GM19467 (cell line): ENCODE results near the gene MTAP.

Experiments
- ATAC-seq: cut with Tn5 transposase; IDR thresholded peaks from one replicate; pipeline ENCODE4 v1.9.1; 2021; ENCODE audit warnings: mild to moderate bottlenecking, moderate library complexity; ENCODE audit not compliant: unreplicated experiment

Gene MTAP

DNA sequence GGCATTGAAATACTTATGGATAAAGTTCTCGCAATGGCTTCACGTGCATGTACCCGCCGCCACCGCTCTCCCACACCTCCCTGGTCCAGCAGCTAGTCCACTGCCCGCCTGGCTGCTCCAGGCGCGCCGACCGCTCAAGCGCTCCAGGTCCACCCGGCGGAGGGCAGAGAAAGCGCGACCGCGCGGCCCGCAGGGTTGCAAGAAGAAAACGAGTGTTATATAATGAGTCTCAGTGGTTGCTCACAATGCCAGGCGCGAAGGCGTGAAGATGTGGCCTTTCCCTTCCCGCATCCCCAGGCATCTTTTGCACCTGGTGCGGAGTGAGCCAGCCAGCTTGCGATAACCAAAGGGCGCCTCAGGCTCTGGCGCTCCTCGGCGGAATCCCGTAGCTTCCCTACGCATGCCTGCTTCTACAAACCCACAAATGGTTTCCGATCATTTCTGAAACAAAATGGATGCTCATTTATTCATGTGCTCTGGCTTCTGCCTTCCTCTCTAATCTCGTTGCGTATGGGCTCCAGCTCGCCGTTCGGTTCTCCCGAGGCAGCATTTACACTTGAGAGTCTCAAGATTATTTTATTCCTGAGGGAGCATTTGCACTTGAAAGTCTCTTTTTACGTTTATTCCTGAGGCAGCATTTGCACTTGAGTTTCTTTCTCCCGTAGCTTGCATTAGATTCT is 166.0 kb downstream of the MTAP start:
- no peak for ATAC-seq

DNA sequence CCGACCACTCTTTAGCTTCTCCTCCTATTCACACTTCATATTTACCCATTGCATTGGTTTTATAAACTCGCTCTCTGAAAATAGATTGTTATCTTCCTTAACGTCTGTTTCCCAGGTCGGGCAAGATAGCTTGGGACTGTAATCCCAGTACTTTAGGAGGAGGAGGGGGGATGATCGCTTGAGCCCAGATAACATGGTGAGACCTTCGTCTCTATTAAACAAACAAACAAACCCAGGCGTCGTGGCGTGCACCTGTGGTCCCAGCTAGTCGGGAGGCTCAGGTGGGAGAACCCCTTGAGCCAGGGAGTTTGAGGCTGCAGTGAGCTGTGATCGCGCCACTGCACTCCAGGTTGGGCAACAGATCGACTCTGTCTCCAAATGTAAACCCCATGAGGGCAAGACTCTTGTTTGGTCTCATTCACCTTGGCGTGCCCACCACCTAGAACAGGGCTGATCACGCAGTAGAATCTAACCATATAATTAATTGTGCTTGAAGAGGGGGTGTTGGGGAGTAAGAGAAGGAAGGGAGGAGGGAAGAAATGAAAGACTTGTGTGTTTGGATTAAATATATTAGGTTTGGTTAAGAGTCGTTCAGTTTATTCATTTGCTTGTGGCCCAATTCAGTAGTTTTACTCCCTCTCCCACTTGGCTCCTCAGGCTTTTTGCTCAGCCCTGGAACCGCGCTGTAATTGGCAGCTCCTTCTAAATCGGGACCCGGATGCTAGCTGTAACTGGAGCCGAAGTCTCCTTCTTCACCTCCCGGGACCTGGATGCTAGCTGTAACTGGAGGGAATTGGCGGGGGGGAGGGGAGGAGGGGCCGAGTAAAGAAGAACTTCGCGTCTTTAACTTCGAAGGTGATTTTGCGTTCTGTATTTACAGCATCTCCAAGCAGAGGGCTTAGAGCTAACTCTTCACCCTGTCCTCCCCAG is 166.8 kb downstream of the MTAP start:
- no peak for ATAC-seq

DNA sequence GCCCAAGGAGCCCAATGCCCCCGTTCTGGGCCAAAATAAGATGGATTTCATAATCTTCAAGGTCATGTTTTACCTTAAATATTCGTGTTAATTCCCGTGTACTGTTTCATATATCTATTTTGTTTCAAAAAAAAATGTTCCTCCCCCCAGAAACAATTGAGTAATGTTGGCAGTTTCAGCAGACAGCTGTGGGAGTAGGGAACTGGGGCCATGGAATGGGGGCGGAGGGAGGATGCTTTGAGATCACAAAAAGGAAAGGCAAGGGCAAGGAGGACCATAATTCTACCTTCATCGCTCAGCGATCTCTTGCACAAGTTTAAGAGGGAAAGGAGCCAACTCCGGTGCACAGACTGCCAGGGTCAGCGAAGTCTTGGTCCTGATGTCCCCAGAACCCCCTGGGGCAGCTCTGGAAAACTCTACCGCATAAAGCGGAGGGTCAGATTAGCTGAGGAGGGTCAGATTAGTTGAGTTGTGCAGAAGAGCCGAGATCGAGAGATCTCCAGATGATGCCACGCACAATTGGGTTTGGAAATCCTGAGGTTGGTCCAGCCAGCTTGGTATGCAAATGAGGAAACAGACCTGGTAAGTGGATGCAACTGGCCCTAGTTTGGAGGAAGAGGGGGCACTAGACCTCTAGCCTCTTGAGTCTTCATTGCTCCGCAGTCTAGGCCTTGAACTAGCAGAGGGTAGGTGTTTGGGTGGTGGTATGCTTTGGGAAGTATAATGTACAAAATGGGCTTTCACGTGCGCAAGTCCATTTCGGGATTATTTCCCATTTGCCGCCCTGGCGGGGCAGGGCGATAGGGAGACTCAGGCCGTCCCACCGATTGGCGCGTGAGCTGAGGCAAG is 167.7 kb downstream of the MTAP start:
- no peak for ATAC-seq

DNA sequence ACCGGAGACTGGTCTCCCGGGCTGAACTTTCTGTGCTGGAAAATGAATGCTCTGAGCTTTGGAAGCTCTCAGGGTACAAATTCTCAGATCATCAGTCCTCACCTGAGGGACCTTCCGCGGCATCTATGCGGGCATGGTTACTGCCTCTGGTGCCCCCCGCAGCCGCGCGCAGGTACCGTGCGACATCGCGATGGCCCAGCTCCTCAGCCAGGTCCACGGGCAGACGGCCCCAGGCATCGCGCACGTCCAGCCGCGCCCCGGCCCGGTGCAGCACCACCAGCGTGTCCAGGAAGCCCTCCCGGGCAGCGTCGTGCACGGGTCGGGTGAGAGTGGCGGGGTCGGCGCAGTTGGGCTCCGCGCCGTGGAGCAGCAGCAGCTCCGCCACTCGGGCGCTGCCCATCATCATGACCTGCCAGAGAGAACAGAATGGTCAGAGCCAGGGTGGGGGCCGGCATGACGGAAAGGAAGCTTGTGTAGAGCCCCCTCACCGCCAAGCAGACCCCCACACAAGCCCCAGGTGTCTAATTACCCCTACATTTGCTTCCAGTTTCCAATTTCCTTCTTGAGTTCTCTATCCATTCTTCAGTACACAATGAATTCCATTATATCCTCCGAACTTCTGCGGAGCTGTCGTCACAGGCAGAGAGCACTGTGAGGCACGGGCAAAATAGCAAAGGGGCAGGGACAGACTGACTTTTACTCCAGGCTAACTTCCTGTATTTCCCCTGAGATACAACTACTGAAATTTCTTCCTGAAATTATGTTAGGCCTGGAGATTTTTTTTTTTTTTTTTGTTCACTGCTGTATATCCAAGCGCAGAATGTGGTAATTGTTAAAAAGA is 168.6 kb downstream of the MTAP start:
- no peak for ATAC-seq

DNA sequence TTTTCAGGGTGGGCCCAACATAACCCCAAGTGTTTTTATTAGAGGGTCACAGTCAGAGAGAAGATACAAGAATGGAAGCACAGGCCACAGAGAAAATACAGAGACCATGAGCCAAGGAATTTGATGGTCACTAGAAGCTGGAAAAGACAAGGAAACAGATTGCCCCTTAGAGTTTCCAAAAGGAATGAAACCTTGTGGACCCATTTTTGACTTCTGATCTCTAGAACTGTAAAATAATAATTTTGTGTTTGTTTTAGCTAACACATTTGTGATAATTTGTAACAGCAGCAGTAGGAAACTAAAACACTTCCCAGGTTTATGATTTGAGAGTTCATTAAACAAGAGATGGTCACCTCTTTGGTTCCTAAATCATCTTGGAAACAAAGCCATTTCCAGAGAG is 169.9 kb downstream of the MTAP start:
- no peak for ATAC-seq

DNA sequence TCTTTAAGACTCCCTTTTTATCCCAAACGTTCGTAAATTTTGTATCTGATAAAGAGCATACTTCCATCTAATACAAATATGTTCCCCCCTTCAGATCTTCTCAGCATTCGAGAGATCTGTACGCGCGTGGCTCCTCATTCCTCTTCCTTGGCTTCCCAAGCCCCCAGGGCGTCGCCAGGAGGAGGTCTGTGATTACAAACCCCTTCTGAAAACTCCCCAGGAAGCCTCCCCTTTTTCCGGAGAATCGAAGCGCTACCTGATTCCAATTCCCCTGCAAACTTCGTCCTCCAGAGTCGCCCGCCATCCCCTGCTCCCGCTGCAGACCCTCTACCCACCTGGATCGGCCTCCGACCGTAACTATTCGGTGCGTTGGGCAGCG is 171.9 kb downstream of the MTAP start:
- no peak for ATAC-seq

DNA sequence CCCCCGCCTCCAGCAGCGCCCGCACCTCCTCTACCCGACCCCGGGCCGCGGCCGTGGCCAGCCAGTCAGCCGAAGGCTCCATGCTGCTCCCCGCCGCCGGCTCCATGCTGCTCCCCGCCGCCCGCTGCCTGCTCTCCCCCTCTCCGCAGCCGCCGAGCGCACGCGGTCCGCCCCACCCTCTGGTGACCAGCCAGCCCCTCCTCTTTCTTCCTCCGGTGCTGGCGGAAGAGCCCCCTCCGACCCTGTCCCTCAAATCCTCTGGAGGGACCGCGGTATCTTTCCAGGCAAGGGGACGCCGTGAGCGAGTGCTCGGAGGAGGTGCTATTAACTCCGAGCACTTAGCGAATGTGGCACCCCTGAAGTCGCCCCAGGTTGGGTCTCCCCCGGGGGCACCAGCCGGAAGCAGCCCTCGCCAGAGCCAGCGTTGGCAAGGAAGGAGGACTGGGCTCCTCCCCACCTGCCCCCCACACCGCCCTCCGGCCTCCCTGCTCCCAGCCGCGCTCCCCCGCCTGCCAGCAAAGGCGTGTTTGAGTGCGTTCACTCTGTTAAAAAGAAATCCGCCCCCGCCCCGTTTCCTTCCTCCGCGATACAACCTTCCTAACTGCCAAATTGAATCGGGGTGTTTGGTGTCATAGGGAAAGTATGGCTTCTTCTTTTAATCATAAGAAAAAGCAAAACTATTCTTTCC is 172.4 kb downstream of the MTAP start:
- peak; percentile 52 for ATAC-seq

DNA sequence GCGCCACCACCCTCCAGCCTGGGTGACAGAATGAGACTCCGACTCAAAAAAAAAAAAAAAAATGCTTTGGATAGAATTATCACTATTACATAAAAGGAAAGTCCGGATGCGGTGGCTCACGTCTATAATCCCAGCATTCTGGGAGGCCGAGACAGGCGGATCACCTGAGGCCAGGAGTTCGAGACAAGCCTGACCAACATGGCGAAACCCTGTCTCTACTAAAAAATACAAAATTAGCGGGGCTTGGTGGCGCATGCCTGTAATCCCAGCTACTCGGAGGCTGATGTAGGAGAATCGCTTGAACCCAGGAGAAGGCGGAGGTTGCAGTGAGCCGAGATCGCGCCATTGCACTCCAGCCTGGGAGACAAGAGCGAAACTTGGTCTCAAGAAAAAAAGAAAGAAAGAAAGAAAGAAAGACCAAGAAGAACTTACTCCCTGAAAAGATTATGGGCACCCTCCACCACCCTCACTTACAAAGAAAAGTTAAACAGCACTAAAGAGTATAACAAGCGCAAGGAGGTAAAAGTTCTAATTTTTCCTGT is 174.0 kb downstream of the MTAP start:
- no peak for ATAC-seq

DNA sequence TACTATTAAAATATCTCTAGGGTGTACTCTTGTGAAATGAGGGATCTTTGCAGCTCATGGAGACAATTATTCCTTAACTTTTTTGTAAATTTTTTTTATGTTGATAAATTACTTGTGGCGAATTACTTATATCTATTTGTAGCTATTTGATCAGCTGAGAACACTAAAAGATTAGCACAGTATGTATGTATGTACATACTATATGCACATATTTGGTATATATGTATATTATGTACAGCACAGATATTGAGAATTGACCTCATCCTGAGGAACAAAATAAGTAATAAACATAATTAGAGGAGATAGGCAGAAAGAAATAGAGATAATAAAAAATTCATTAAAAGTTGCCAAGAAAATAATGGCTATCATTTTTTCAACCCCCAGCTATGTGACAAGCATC is 180.0 kb downstream of the MTAP start:
- ATAC-seq = no peak

DNA sequence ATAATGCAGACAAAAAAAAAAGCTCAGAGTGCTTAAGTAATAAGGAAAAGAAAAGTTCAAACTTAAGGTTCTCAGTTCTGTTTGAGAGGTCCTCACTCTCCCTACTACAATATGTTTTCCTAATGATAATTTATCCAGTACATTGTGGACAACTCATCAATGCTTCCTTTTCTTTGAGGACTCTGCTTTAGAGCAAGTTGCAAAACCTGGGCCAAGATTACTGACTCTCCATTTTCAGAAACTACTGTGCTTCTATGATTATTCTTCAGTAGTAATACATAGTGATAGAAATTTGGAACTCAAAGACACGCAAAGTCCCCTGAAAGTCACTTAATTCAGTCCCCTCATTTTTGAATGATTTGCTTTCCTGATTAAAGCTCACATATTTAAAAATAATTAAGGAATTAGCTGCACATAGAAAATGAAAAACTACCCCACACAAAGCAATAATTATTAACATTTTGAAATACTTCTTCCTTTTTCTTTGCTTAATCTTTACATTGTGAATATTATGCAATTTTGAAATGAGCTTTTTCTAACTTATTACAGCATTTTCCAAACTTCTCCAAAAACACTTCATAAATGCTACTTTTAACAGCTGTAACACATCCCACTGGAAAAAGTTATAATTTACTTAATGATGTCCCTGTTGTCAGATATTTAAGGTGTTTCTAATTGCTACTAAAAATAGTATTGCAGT is 180.6 kb downstream of the MTAP start:
- ATAC-seq = no peak

DNA sequence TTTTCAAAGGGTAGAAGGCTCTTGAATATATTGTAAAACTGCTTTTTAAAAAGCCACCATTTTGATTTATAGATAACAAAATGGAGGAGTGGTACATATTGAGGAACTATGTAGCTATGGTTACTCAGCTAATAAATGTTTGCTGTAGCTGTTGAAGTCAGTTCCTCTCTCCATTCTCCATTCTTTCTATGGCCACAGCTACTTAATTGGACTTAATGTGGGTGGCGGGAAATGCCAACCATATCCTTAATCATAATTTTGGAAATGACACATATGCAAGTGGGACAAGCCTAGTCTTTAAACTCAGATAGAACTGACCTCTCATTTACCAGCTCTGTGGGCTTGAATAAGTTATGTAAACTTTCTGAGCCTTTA is 181.1 kb downstream of the MTAP start:
- ATAC-seq = no peak

DNA sequence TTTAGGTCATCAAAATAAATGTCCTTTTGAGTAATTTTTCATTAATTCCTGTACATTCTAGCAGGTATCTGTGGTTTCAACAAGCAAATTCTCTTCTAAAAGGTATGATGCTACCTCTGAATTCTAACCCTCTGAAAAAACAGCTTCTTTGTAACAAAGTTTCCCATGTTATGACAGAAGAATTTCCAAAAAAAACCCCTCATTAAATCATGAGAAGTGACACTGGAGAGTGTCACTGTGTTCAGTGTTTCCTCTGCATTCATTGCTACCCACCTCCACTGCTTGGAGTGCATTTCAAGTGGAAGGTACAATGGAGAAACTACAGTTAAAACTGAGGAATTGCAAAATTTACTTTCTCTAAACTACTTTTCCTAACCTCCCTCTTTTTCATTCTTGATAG is 181.7 kb downstream of the MTAP start:
- ATAC-seq = no peak

DNA sequence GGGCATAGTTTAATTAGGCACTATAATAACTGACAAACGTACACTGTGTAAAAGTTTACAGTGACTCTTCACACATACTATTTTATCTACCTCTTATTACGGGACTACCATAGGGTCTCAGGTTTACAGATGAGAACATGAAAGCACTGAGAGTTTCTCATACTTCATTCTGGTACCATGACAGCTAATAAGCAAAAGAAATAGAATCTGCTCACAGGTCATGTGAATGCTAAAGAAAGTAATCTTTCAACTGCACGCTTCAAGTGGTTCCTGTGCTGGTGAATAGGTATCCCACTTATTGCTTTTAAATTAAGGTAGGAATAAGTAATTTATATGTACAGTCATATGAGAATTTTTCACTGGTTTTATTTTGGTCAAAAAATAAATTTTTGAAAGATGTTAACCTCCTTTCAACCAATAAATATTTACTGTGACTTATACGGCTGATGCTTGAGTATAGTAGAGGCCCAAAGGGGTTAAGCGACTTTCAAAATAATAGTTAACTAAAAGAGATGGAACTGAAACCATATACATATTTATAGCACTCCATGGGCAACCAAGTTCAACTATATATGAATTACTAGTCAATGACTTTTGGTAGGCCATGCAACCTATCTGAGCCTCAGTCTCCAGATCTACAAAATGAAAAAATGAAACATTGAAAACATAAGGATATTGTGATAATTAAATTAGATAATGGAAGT is 183.7 kb downstream of the MTAP start:
- peak; percentile 65 for ATAC-seq
